K562 (cell line): Measurements from ENCODE around the gene ZNF426. TPM values are rescaled to one million over a fixed set of nuclear protein-coding genes. Genes with fewer than 3 reads are reported as not detected.

Experiments
- CREBBP ChIP-seq: IDR thresholded peaks from one replicate; pipeline ENCODE4 v1.6.1; 2012; ENCODE audit warnings: low read depth, mild to moderate bottlenecking, control low read depth, inconsistent platforms, low read length
- DMBX1 ChIP-seq: fragments of 250-450 bp; sonication (Bioruptor Pico); IDR thresholded peaks from 2 replicates; pipeline ENCODE4 v1.8.0; 2022; ENCODE audit warnings: inconsistent platforms, mild to moderate bottlenecking, moderate library complexity, borderline replicate concordance
- HOXB6 ChIP-seq: fragments of 250-450 bp; sonication (Bioruptor Pico); IDR thresholded peaks from 2 replicates; pipeline ENCODE4 v1.5.1; 2022; ENCODE audit warnings: mild to moderate bottlenecking, borderline replicate concordance
- MEF2A ChIP-seq: IDR thresholded peaks from 2 replicates; pipeline ENCODE4 v1.6.1; 2011; ENCODE audit warnings: low read depth, mild to moderate bottlenecking, low read length, moderate library complexity; ENCODE audit not compliant: control insufficient read depth
- PML ChIP-seq: IDR thresholded peaks from 2 replicates; pipeline ENCODE4 v1.6.1; 2012; ENCODE audit warnings: low read length, inconsistent platforms
- SIX5 ChIP-seq, 2 experiments: IDR thresholded peaks; 2 replicates each; pipeline ENCODE4 v1.6.1; 2011; ENCODE audit warnings: low read length in 2 of 2, borderline replicate concordance in 1 of 2, low read depth in 1 of 2, mild to moderate bottlenecking in 1 of 2, moderate library complexity in 1 of 2; ENCODE audit not compliant: insufficient read depth in 1 of 2
- polyA plus RNA-seq, 8 experiments: library from polyadenylated mRNA; depleted of rRNA in 4 of 8; stranded (reverse) in 5 of 8; unstranded in 3 of 8; fragments of >200 nt; fragmentation: Nextera tagmentation in 2 of 8; fragmentation: Illumina TruSeq in 1 of 8; extraction: Ambion mirVana in 2 of 8; extraction: Trizol in 1 of 8; gene quantifications; 2 replicates each; pipeline versions ENCODE4 v1.2.1 to v1.2.3, GENCODE V29; 2011 to 2014; ENCODE audit warnings: inconsistent platforms in 1 of 8, missing spikeins in 1 of 8
- total RNA-seq, 7 experiments: library from RNA; depleted of rRNA in 6 of 7; stranded (reverse); fragments of >200 nt in 6 of 7; fragmentation: Illumina TruSeq in 2 of 7; extraction: Trizol in 2 of 7; gene quantifications; 2 replicates each; pipeline versions ENCODE4 v1.2.1 to v1.2.3, GENCODE V29; 2011 to 2021; ENCODE audit warnings: low replicate concordance in 1 of 7
- TF ChIP-seq, protein P1 (sequence below): fragments of 250-450 bp; sonication (Bioruptor Pico); IDR thresholded peaks from 2 replicates; pipeline ENCODE4 v1.4.0; 2020
- TF ChIP-seq, protein P2 (sequence below): sonication (generic); formaldehyde crosslinking; IDR thresholded peaks from 2 replicates; pipeline ENCODE4 v1.8.0; 2022; ENCODE audit warnings: missing genetic modification reagents, mild to moderate bottlenecking, moderate library complexity, borderline replicate concordance
- TF ChIP-seq, protein P3 (sequence below): fragments of 250-450 bp; sonication (Bioruptor Pico); IDR thresholded peaks from 2 replicates; pipeline ENCODE4 v1.8.0; 2022; ENCODE audit warnings: moderate library complexity, mild to moderate bottlenecking, inconsistent platforms
- TF ChIP-seq, protein P4 (sequence below): fragments of 450-650 bp; IDR thresholded peaks from 2 replicates; pipeline ENCODE4 v1.6.1; 2016; ENCODE audit warnings: missing biosample characterization, missing genetic modification characterization

ZNF426 gene
- total and polyA plus RNA-seq, 9 of the 15 experiments (the other 6 are each of a cell fraction or from before 2014, with no cell fraction given) = 3.2 to 14.3 (median 6.9) TPM

DNA sequence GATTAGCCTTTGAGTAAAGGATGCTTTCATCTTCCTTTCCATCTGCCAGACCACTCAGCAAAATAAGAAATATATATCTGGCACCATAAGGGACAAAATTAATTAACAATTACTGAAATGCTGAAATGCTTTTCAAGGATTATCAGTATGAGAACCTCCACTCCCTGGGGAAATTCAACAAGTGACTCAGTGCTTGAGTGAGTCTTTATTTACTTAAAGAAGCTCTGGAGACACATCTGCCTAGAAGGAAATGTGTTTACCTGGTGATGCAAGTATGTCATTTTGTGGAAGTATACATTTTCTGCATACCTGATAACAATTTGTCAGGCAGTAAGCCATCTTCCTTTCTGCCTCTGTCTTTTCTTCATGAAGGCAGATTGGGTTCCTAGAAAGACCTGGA is 63.5 kb downstream of the ZNF426 start (continued):
- TF ChIP-seq, protein P1, sequence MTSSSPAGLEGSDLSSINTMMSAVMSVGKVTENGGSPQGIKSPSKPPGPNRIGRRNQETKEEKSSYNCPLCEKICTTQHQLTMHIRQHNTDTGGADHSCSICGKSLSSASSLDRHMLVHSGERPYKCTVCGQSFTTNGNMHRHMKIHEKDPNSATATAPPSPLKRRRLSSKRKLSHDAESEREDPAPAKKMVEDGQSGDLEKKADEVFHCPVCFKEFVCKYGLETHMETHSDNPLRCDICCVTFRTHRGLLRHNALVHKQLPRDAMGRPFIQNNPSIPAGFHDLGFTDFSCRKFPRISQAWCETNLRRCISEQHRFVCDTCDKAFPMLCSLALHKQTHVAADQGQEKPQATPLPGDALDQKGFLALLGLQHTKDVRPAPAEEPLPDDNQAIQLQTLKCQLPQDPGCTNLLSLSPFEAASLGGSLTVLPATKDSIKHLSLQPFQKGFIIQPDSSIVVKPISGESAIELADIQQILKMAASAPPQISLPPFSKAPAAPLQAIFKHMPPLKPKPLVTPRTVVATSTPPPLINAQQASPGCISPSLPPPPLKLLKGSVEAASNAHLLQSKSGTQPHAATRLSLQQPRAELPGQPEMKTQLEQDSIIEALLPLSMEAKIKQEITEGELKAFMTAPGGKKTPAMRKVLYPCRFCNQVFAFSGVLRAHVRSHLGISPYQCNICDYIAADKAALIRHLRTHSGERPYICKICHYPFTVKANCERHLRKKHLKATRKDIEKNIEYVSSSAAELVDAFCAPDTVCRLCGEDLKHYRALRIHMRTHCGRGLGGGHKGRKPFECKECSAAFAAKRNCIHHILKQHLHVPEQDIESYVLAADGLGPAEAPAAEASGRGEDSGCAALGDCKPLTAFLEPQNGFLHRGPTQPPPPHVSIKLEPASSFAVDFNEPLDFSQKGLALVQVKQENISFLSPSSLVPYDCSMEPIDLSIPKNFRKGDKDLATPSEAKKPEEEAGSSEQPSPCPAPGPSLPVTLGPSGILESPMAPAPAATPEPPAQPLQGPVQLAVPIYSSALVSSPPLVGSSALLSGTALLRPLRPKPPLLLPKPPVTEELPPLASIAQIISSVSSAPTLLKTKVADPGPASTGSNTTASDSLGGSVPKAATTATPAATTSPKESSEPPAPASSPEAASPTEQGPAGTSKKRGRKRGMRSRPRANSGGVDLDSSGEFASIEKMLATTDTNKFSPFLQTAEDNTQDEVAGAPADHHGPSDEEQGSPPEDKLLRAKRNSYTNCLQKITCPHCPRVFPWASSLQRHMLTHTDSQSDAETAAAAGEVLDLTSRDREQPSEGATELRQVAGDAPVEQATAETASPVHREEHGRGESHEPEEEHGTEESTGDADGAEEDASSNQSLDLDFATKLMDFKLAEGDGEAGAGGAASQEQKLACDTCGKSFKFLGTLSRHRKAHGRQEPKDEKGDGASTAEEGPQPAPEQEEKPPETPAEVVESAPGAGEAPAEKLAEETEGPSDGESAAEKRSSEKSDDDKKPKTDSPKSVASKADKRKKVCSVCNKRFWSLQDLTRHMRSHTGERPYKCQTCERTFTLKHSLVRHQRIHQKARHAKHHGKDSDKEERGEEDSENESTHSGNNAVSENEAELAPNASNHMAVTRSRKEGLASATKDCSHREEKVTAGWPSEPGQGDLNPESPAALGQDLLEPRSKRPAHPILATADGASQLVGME (CRISPR knock-in tag) = no peak
- TF ChIP-seq HOXB6 (CRISPR knock-in tag) (no peak), CREBBP (no peak), PML (no peak), DMBX1 (CRISPR knock-in tag) (no peak), MEF2A (no peak), SIX5 (IDR thresholded peaks at IDR 0.05; ENCODE audit: borderline replicate concordance in 1 of 2, insufficient read depth in 1 of 2, low read depth in 1 of 2, low read length in 2 of 2) (no peak)
- TF ChIP-seq, protein P2, sequence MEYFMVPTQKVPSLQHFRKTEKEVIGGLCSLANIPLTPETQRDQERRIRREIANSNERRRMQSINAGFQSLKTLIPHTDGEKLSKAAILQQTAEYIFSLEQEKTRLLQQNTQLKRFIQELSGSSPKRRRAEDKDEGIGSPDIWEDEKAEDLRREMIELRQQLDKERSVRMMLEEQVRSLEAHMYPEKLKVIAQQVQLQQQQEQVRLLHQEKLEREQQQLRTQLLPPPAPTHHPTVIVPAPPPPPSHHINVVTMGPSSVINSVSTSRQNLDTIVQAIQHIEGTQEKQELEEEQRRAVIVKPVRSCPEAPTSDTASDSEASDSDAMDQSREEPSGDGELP (CRISPR knock-in tag) = no peak
- TF ChIP-seq, protein P3, sequence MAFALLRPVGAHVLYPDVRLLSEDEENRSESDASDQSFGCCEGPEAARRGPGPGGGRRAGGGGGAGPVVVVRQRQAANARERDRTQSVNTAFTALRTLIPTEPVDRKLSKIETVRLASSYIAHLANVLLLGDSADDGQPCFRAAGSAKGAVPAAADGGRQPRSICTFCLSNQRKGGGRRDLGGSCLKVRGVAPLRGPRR = no peak
- TF ChIP-seq, protein P4, sequence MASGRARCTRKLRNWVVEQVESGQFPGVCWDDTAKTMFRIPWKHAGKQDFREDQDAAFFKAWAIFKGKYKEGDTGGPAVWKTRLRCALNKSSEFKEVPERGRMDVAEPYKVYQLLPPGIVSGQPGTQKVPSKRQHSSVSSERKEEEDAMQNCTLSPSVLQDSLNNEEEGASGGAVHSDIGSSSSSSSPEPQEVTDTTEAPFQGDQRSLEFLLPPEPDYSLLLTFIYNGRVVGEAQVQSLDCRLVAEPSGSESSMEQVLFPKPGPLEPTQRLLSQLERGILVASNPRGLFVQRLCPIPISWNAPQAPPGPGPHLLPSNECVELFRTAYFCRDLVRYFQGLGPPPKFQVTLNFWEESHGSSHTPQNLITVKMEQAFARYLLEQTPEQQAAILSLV (tag) = no peak
- TF ChIP-seq, all 486 proteins: peak for 0

Other genes starting within 250 kb of the ZNF426 start
Only the 7 nearest of the 9 such genes appear.
- gene ZNF559, start 214.5 kb downstream of the ZNF426 start, total RNA-seq (2014; rRNA removed) = 4.0 and 4.3 TPM in 2 replicates
- gene ZNF559, start 214.5 kb downstream of the ZNF426 start, total RNA-seq (2014; rRNA removed; fragmentation: Illumina TruSeq; extraction: Trizol) = 14.6 and 15.9 TPM in 2 replicates
- 10.5 and 11.5 TPM in 2 replicates for gene ZNF559, start 214.5 kb downstream of the ZNF426 start, total RNA-seq (2015; rRNA removed; fragmentation: Illumina TruSeq; extraction: Trizol)
- 7.4 and 11.7 TPM in 2 replicates for gene ZNF559, start 214.5 kb downstream of the ZNF426 start, total RNA-seq (2021)
- gene ZNF559, start 214.5 kb downstream of the ZNF426 start, polyA plus RNA-seq (2011; rRNA removed) = 12.2 and 21.5 TPM in 2 replicates
- gene ZNF559, start 214.5 kb downstream of the ZNF426 start, polyA plus RNA-seq (2014; fragmentation: Illumina TruSeq; extraction: Trizol) = 11.6 and 14.5 TPM in 2 replicates
- 10 to 100 TPM; 11.0 to 19.0 TPM for gene ZNF559, start 214.5 kb downstream of the ZNF426 start, polyA plus RNA-seq (2014; fragmentation: Nextera tagmentation; extraction: Ambion mirVana)
- 9.4 and 11.5 TPM in 2 replicates for gene ZNF559, start 214.5 kb downstream of the ZNF426 start, polyA plus RNA-seq (2014; rRNA removed)
- 0.45 and 0.49 TPM in 2 replicates for gene ZNF177, start 175.6 kb downstream of the ZNF426 start, total RNA-seq (2014; rRNA removed)
- gene ZNF177, start 175.6 kb downstream of the ZNF426 start, total RNA-seq (2014; rRNA removed; fragmentation: Illumina TruSeq; extraction: Trizol) = 0.64 and 1.2 TPM in 2 replicates
- 0.76 and 1.1 TPM in 2 replicates for gene ZNF177, start 175.6 kb downstream of the ZNF426 start, total RNA-seq (2015; rRNA removed; fragmentation: Illumina TruSeq; extraction: Trizol)
- 0.45 and 0.82 TPM in 2 replicates for gene ZNF177, start 175.6 kb downstream of the ZNF426 start, total RNA-seq (2021)
- 0.73 and 1.1 TPM in 2 replicates for gene ZNF177, start 175.6 kb downstream of the ZNF426 start, polyA plus RNA-seq (2011; rRNA removed)
- gene ZNF177, start 175.6 kb downstream of the ZNF426 start, polyA plus RNA-seq (2014; fragmentation: Illumina TruSeq; extraction: Trizol) = 0.78 and 1.8 TPM in 2 replicates
- gene ZNF177, start 175.6 kb downstream of the ZNF426 start, polyA plus RNA-seq (2014; fragmentation: Nextera tagmentation; extraction: Ambion mirVana) = 1 to 10 TPM in 1 of 2 experiments, under 1 TPM in 1; 0.25 to 1.2 TPM
- 0.46 and 1.5 TPM in 2 replicates for gene ZNF177, start 175.6 kb downstream of the ZNF426 start, polyA plus RNA-seq (2014; rRNA removed)
- gene ZNF266, start 103.1 kb downstream of the ZNF426 start, total RNA-seq (2014; rRNA removed) = 12.7 and 14.0 TPM in 2 replicates
- 23.0 and 27.1 TPM in 2 replicates for gene ZNF266, start 103.1 kb downstream of the ZNF426 start, total RNA-seq (2014; rRNA removed; fragmentation: Illumina TruSeq; extraction: Trizol)
- gene ZNF266, start 103.1 kb downstream of the ZNF426 start, total RNA-seq (2015; rRNA removed; fragmentation: Illumina TruSeq; extraction: Trizol) = 19.2 and 19.3 TPM in 2 replicates
- 20.0 and 20.3 TPM in 2 replicates for gene ZNF266, start 103.1 kb downstream of the ZNF426 start, total RNA-seq (2021)
- 40.9 and 41.8 TPM in 2 replicates for gene ZNF266, start 103.1 kb downstream of the ZNF426 start, polyA plus RNA-seq (2011; rRNA removed)
- gene ZNF266, start 103.1 kb downstream of the ZNF426 start, polyA plus RNA-seq (2014; fragmentation: Illumina TruSeq; extraction: Trizol) = 19.8 and 21.0 TPM in 2 replicates
- 1 to 10 TPM; 5.9 to 7.6 TPM for gene ZNF266, start 103.1 kb downstream of the ZNF426 start, polyA plus RNA-seq (2014; fragmentation: Nextera tagmentation; extraction: Ambion mirVana)
- gene ZNF266, start 103.1 kb downstream of the ZNF426 start, polyA plus RNA-seq (2014; rRNA removed) = 16.2 and 21.6 TPM in 2 replicates
- not detected in 2 replicates for gene ZNF560, start 40.0 kb downstream of the ZNF426 start, total RNA-seq (2014; rRNA removed)
- gene ZNF560, start 40.0 kb downstream of the ZNF426 start, total RNA-seq (2014; rRNA removed; fragmentation: Illumina TruSeq; extraction: Trizol) = 0.04 TPM in 1 of 2 replicates, not detected in the other
- not detected in 2 replicates for gene ZNF560, start 40.0 kb downstream of the ZNF426 start, total RNA-seq (2015; rRNA removed; fragmentation: Illumina TruSeq; extraction: Trizol)
- gene ZNF560, start 40.0 kb downstream of the ZNF426 start, total RNA-seq (2021) = 0.09 TPM in 1 of 2 replicates, not detected in the other
- not detected in 2 replicates for gene ZNF560, start 40.0 kb downstream of the ZNF426 start, polyA plus RNA-seq (2011; rRNA removed)
- gene ZNF560, start 40.0 kb downstream of the ZNF426 start, polyA plus RNA-seq (2014; fragmentation: Illumina TruSeq; extraction: Trizol) = 0.04 and 0.26 TPM in 2 replicates
- under 1 TPM; 0.06 to 0.18 TPM for gene ZNF560, start 40.0 kb downstream of the ZNF426 start, polyA plus RNA-seq (2014; fragmentation: Nextera tagmentation; extraction: Ambion mirVana)
- 0.03 and 0.04 TPM in 2 replicates for gene ZNF560, start 40.0 kb downstream of the ZNF426 start, polyA plus RNA-seq (2014; rRNA removed)
- 46.8 and 55.5 TPM in 2 replicates for gene ZNF121, start 45.9 kb upstream of the ZNF426 start, total RNA-seq (2014; rRNA removed)
- gene ZNF121, start 45.9 kb upstream of the ZNF426 start, total RNA-seq (2014; rRNA removed; fragmentation: Illumina TruSeq; extraction: Trizol) = 115 and 132 TPM in 2 replicates
- 90.1 and 99.2 TPM in 2 replicates for gene ZNF121, start 45.9 kb upstream of the ZNF426 start, total RNA-seq (2015; rRNA removed; fragmentation: Illumina TruSeq; extraction: Trizol)
- 66.0 and 70.0 TPM in 2 replicates for gene ZNF121, start 45.9 kb upstream of the ZNF426 start, total RNA-seq (2021)
- gene ZNF121, start 45.9 kb upstream of the ZNF426 start, polyA plus RNA-seq (2011; rRNA removed) = 33.4 and 42.2 TPM in 2 replicates
- 26.0 and 29.4 TPM in 2 replicates for gene ZNF121, start 45.9 kb upstream of the ZNF426 start, polyA plus RNA-seq (2014; fragmentation: Illumina TruSeq; extraction: Trizol)
- gene ZNF121, start 45.9 kb upstream of the ZNF426 start, polyA plus RNA-seq (2014; fragmentation: Nextera tagmentation; extraction: Ambion mirVana) = 10 to 100 TPM; 14.6 to 26.2 TPM
- 25.8 and 28.4 TPM in 2 replicates for gene ZNF121, start 45.9 kb upstream of the ZNF426 start, polyA plus RNA-seq (2014; rRNA removed)
- gene ZNF561, start 82.6 kb upstream of the ZNF426 start, total RNA-seq (2014; rRNA removed) = 12.7 and 16.8 TPM in 2 replicates
- 33.4 and 34.9 TPM in 2 replicates for gene ZNF561, start 82.6 kb upstream of the ZNF426 start, total RNA-seq (2014; rRNA removed; fragmentation: Illumina TruSeq; extraction: Trizol)
- gene ZNF561, start 82.6 kb upstream of the ZNF426 start, total RNA-seq (2015; rRNA removed; fragmentation: Illumina TruSeq; extraction: Trizol) = 21.2 and 23.6 TPM in 2 replicates
- 21.8 and 25.9 TPM in 2 replicates for gene ZNF561, start 82.6 kb upstream of the ZNF426 start, total RNA-seq (2021)
- gene ZNF561, start 82.6 kb upstream of the ZNF426 start, polyA plus RNA-seq (2011; rRNA removed) = 31.3 and 32.7 TPM in 2 replicates
- gene ZNF561, start 82.6 kb upstream of the ZNF426 start, polyA plus RNA-seq (2014; fragmentation: Illumina TruSeq; extraction: Trizol) = 23.3 and 25.9 TPM in 2 replicates
- 10 to 100 TPM; 19.2 to 25.6 TPM for gene ZNF561, start 82.6 kb upstream of the ZNF426 start, polyA plus RNA-seq (2014; fragmentation: Nextera tagmentation; extraction: Ambion mirVana)
- gene ZNF561, start 82.6 kb upstream of the ZNF426 start, polyA plus RNA-seq (2014; rRNA removed) = 13.9 and 18.6 TPM in 2 replicates
- 20.8 and 24.0 TPM in 2 replicates for gene ZNF562, start 136.5 kb upstream of the ZNF426 start, total RNA-seq (2014; rRNA removed)
- gene ZNF562, start 136.5 kb upstream of the ZNF426 start, total RNA-seq (2014; rRNA removed; fragmentation: Illumina TruSeq; extraction: Trizol) = 46.9 and 51.0 TPM in 2 replicates
- gene ZNF562, start 136.5 kb upstream of the ZNF426 start, total RNA-seq (2015; rRNA removed; fragmentation: Illumina TruSeq; extraction: Trizol) = 36.1 and 39.7 TPM in 2 replicates
- gene ZNF562, start 136.5 kb upstream of the ZNF426 start, total RNA-seq (2021) = 31.5 and 34.3 TPM in 2 replicates
- 32.8 and 33.9 TPM in 2 replicates for gene ZNF562, start 136.5 kb upstream of the ZNF426 start, polyA plus RNA-seq (2011; rRNA removed)
- 17.9 and 18.4 TPM in 2 replicates for gene ZNF562, start 136.5 kb upstream of the ZNF426 start, polyA plus RNA-seq (2014; fragmentation: Illumina TruSeq; extraction: Trizol)
- 10 to 100 TPM; 11.8 to 15.1 TPM for gene ZNF562, start 136.5 kb upstream of the ZNF426 start, polyA plus RNA-seq (2014; fragmentation: Nextera tagmentation; extraction: Ambion mirVana)
- gene ZNF562, start 136.5 kb upstream of the ZNF426 start, polyA plus RNA-seq (2014; rRNA removed) = 13.1 and 17.1 TPM in 2 replicates